ENCODE measurements around the gene CAMP.

Gene CAMP

GRCh38 chr3:48238531-48239085, 15.3 kb downstream of the CAMP start:
- DNase-seq (ENCODE audit: extremely low read depth, low read depth) = no peak
- no peak for TF ChIP-seq CTCF (IDR thresholded peaks at IDR 0.05; ENCODE audit: low read depth, low read length)

- no peak for DNase-seq (ENCODE audit: extremely low read depth, low read depth)
- TF ChIP-seq CTCF (IDR thresholded peaks at IDR 0.05; ENCODE audit: low read depth, low read length) = no peak
Measured at GRCh38 chr3:48240000-48240963, 17.0 kb downstream of the CAMP start.

GRCh38 chr3:48241796-48242455, 18.6 kb downstream of the CAMP start:
- no peak for TF ChIP-seq CTCF (IDR thresholded peaks at IDR 0.05; ENCODE audit: low read depth, low read length)
- DNase-seq (ENCODE audit: extremely low read depth, low read depth) = no peak

- TF ChIP-seq CTCF (IDR thresholded peaks at IDR 0.05; ENCODE audit: low read depth, low read length) = no peak
- DNase-seq (ENCODE audit: extremely low read depth, low read depth) = no peak
Measured at GRCh38 chr3:48243886-48244285, 20.6 kb downstream of the CAMP start.

GRCh38 chr3:48244461-48244860, 21.2 kb downstream of the CAMP start:
- TF ChIP-seq CTCF (IDR thresholded peaks at IDR 0.05; ENCODE audit: low read depth, low read length) = no peak
- no peak for DNase-seq (ENCODE audit: extremely low read depth, low read depth)

GRCh38 chr3:48245136-48245535, 21.8 kb downstream of the CAMP start:
- DNase-seq (ENCODE audit: extremely low read depth, low read depth) = no peak
- TF ChIP-seq CTCF (IDR thresholded peaks at IDR 0.05; ENCODE audit: low read depth, low read length) = no peak

- TF ChIP-seq CTCF (IDR thresholded peaks at IDR 0.05; ENCODE audit: low read depth, low read length) = no peak
- DNase-seq (ENCODE audit: extremely low read depth, low read depth) = no peak
Measured at GRCh38 chr3:48247401-48247811, 24.1 kb downstream of the CAMP start.
